ENCODE results near the gene CASP8. TPM values are rescaled to one million over a fixed set of nuclear protein-coding genes. Genes with fewer than 3 reads are reported as not detected.
"Not testable (repeated sequence)": the region's sequence is repeated elsewhere in the genome, so short reads cannot be mapped to it uniquely, and the experiment has no call there.

The CASP8 gene
- total and polyA plus RNA-seq, 2 of the 13 experiments (the other 11 are each of a cell fraction or from before 2014, with no cell fraction given): 25.0 to 52.8 TPM

DNA sequence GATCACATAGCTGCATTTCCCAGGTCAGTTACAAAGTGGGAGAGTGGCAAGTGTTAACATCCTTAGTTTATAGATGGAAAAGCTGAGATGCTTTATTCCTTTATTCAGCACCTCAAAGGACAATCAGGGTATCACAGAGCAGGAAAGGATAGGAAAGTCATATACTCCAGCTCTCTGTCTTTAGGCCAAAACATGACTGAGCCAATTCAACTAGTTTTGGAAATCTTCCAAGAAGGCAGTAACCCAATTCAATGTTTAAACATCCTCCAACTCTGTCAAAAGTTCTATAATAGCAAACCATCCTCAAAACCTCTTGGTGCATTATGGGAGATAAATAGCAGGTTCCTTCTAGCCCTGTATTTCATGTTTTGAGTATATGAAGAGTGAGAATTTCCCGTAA, 25.2 kb downstream of the CASP8 start:
- in situ Hi-C loops (cut with HindIII; ENCODE audit: extremely low pct_ligation_motif_present, low pct_unique_long_range_greater_than_20kb) (no loop called here), intact Hi-C loops (cut with micrococcal nuclease; ENCODE audit: unreplicated experiment) (no loop called here)
- DNase-seq (ENCODE audit: low spot score): no peak
- TF ChIP-seq ZBTB20 (CRISPR knock-in tag; IDR thresholded peaks at IDR 0.05; ENCODE audit: borderline replicate concordance, low read depth): no peak
- no peak for TF ChIP-seq ATF4 (CRISPR knock-in tag; IDR thresholded peaks at IDR 0.05)
- no peak for TF ChIP-seq MEF2D (CRISPR knock-in tag; IDR thresholded peaks at IDR 0.05)
- no peak for TF ChIP-seq MATR3 (CRISPR knock-in tag; IDR thresholded peaks at IDR 0.05)
- TF ChIP-seq MNT (IDR thresholded peaks at IDR 0.05): no peak
- TF ChIP-seq ZNF484 (CRISPR knock-in tag; IDR thresholded peaks at IDR 0.05; ENCODE audit: borderline replicate concordance, low read depth): no peak
- TF ChIP-seq ZNF335 (CRISPR knock-in tag; IDR thresholded peaks at IDR 0.05): no peak
- no peak for TF ChIP-seq ZNF234 (CRISPR knock-in tag; conservative IDR thresholded peaks at IDR 0.05)
- no peak for TF ChIP-seq ZNF503 (CRISPR knock-in tag; IDR thresholded peaks at IDR 0.05)
- no peak for TF ChIP-seq TEAD3 (CRISPR knock-in tag; optimal IDR thresholded peaks at IDR 0.05; ENCODE audit: borderline replicate concordance)
- no peak for TF ChIP-seq CTCF (CRISPR knock-in tag; IDR thresholded peaks at IDR 0.05)
- H2AFZ ChIP-seq (ENCODE audit: low read length): no peak overlapping the region
- H3K27me3 ChIP-seq (ENCODE audit: control insufficient read depth in 1 of 2, insufficient read depth in 2 of 2, low read length in 2 of 2): no peaks in the 10 kb centered on the region
- no peaks in the 10 kb centered on the region for H4K20me1 ChIP-seq (ENCODE audit: insufficient read depth, low read length)
- no peak for ATAC-seq
- H3K4me1 ChIP-seq (ENCODE audit: insufficient read depth, low read length): no peaks in the 10 kb centered on the region
- CTCF ChIA-PET (ENCODE audit: low intra/inter-chr PET ratio, low total read pairs): no interaction called here
- FAIRE-seq: no peak
- peaks cover 10 to 28% of the 10 kb centered on the region in 2 experiments for H3K36me3 ChIP-seq (replicated peaks in 1 of 2; ENCODE audit: control insufficient read depth in 1 of 2, insufficient read depth in 2 of 2, low read length in 2 of 2)
- no peak overlapping the region for H3K4me2 ChIP-seq (ENCODE audit: low read depth, low read length)
- no peak overlapping the region for H3K27ac ChIP-seq (ENCODE audit: extremely low read length, insufficient read depth, low read length)
- POLR2A ChIA-PET: no interaction called here
- TSS peak; percentile 39 for BruUV-seq (replicated peaks)
- 98% methylated on average over 1 of the region's 1 CpG for whole genome bisulfite sequencing (ENCODE audit: low lambda C conversion rate)
- no peak overlapping the region for H3K4me3 ChIP-seq (replicated peaks in 1 of 3; ENCODE audit: insufficient read depth in 1 of 3, low read depth in 2 of 3, low read length in 3 of 3)
- H3K79me2 ChIP-seq (ENCODE audit: insufficient read depth, low read length): no peaks in the 10 kb centered on the region
- H3K9me3 ChIP-seq (ENCODE audit: low read length): no peaks in the 10 kb centered on the region
- H3K9ac ChIP-seq (ENCODE audit: insufficient read depth, low read depth, low read length): no peak overlapping the region

GRCh38 chr2:201290457-201291148, 30.3 kb downstream of the CASP8 start:
- in situ Hi-C loops (cut with HindIII; ENCODE audit: extremely low pct_ligation_motif_present, low pct_unique_long_range_greater_than_20kb); POLR2A ChIA-PET; H3K9me3 ChIP-seq (ENCODE audit: low read length); H3K27ac ChIP-seq (ENCODE audit: extremely low read length, insufficient read depth, low read length); H3K79me2 ChIP-seq (ENCODE audit: insufficient read depth, low read length); DNase-seq (ENCODE audit: low spot score); BruUV-seq (replicated peaks); H3K4me3 ChIP-seq (replicated peaks in 1 of 3; ENCODE audit: insufficient read depth in 1 of 3, low read depth in 2 of 3, low read length in 3 of 3); CTCF ChIA-PET (ENCODE audit: low intra/inter-chr PET ratio, low total read pairs); H2AFZ ChIP-seq (ENCODE audit: low read length); H3K9ac ChIP-seq (ENCODE audit: insufficient read depth, low read depth, low read length); intact Hi-C loops (cut with micrococcal nuclease; ENCODE audit: unreplicated experiment); H4K20me1 ChIP-seq (ENCODE audit: insufficient read depth, low read length); FAIRE-seq; H3K27me3 ChIP-seq (ENCODE audit: control insufficient read depth in 1 of 2, insufficient read depth in 2 of 2, low read length in 2 of 2); ATAC-seq; H3K4me2 ChIP-seq (ENCODE audit: low read depth, low read length); H3K4me1 ChIP-seq (ENCODE audit: insufficient read depth, low read length): not testable (repeated sequence)
- H3K36me3 ChIP-seq (replicated peaks in 1 of 2; ENCODE audit: control insufficient read depth in 1 of 2, insufficient read depth in 2 of 2, low read length in 2 of 2): peaks cover 7 to 18% of the 10 kb centered on the region in 2 experiments; a peak in 4 of 5 replicates
- WGBS (ENCODE audit: low lambda C conversion rate): 94% methylated on average over 15 of the region's 15 CpGs

Measured in HepG2 (cell line).